ENCODE data around the gene NUCB1. TPM values are rescaled to one million over a fixed set of nuclear protein-coding genes. Genes with fewer than 3 reads are reported as not detected.

NUCB1 gene
- total and polyA plus RNA-seq, 4 donors, result 186 to 775 (median 238) TPM

- no peak overlapping the region for H3K4me3 ChIP-seq (ENCODE audit: low read depth in 1 of 3, low read length in 3 of 3)
- 93% methylated on average over 18 of the region's 18 CpGs for WGBS
- H3K27ac ChIP-seq (ENCODE audit: low read depth in 1 of 2, low read length in 2 of 2), result no peak overlapping the region
- no peaks in the 10 kb centered on the region for H3K4me1 ChIP-seq (ENCODE audit: control insufficient read depth in 4 of 4, insufficient read depth in 4 of 4, low read length in 3 of 4)
- H3K27me3 ChIP-seq (ENCODE audit: control insufficient read depth in 4 of 4, insufficient read depth in 4 of 4, low read length in 3 of 4), result no peaks in the 10 kb centered on the region
- TF ChIP-seq HNF4G (IDR thresholded peaks at IDR 0.05) (no peak), RXRA (IDR thresholded peaks at IDR 0.05) (no peak), RAD21 (IDR thresholded peaks at IDR 0.05) (no peak), FOXA1 (IDR thresholded peaks at IDR 0.05) (no peak), TAF1 (conservative IDR thresholded peaks at IDR 0.05) (no peak), ATF3 (IDR thresholded peaks at IDR 0.05) (no peak), FOXA2 (IDR thresholded peaks at IDR 0.05) (no peak), NR2F2 (IDR thresholded peaks at IDR 0.05) (no peak), EGR1 (IDR thresholded peaks at IDR 0.05; ENCODE audit: low read depth in 2 of 2) (no peak), HNF4A (conservative IDR thresholded peaks at IDR 0.05) (no peak), YY1 (IDR thresholded peaks at IDR 0.05) (no peak), JUND (IDR thresholded peaks at IDR 0.05) (no peak), GABPA (IDR thresholded peaks at IDR 0.05 in 1 of 2, conservative IDR thresholded peaks at IDR 0.05 in 1 of 2) (no peak), MAX (IDR thresholded peaks at IDR 0.05) (no peak), SP1 (IDR thresholded peaks at IDR 0.05) (no peak)
- TF ChIP-seq, protein P1, sequence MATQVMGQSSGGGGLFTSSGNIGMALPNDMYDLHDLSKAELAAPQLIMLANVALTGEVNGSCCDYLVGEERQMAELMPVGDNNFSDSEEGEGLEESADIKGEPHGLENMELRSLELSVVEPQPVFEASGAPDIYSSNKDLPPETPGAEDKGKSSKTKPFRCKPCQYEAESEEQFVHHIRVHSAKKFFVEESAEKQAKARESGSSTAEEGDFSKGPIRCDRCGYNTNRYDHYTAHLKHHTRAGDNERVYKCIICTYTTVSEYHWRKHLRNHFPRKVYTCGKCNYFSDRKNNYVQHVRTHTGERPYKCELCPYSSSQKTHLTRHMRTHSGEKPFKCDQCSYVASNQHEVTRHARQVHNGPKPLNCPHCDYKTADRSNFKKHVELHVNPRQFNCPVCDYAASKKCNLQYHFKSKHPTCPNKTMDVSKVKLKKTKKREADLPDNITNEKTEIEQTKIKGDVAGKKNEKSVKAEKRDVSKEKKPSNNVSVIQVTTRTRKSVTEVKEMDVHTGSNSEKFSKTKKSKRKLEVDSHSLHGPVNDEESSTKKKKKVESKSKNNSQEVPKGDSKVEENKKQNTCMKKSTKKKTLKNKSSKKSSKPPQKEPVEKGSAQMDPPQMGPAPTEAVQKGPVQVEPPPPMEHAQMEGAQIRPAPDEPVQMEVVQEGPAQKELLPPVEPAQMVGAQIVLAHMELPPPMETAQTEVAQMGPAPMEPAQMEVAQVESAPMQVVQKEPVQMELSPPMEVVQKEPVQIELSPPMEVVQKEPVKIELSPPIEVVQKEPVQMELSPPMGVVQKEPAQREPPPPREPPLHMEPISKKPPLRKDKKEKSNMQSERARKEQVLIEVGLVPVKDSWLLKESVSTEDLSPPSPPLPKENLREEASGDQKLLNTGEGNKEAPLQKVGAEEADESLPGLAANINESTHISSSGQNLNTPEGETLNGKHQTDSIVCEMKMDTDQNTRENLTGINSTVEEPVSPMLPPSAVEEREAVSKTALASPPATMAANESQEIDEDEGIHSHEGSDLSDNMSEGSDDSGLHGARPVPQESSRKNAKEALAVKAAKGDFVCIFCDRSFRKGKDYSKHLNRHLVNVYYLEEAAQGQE (IDR thresholded peaks at IDR 0.05), result no peak
- TF ChIP-seq, protein P2, sequence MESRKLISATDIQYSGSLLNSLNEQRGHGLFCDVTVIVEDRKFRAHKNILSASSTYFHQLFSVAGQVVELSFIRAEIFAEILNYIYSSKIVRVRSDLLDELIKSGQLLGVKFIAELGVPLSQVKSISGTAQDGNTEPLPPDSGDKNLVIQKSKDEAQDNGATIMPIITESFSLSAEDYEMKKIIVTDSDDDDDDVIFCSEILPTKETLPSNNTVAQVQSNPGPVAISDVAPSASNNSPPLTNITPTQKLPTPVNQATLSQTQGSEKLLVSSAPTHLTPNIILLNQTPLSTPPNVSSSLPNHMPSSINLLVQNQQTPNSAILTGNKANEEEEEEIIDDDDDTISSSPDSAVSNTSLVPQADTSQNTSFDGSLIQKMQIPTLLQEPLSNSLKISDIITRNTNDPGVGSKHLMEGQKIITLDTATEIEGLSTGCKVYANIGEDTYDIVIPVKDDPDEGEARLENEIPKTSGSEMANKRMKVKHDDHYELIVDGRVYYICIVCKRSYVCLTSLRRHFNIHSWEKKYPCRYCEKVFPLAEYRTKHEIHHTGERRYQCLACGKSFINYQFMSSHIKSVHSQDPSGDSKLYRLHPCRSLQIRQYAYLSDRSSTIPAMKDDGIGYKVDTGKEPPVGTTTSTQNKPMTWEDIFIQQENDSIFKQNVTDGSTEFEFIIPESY (IDR thresholded peaks at IDR 0.05), result no peak
- TF ChIP-seq, protein P3, sequence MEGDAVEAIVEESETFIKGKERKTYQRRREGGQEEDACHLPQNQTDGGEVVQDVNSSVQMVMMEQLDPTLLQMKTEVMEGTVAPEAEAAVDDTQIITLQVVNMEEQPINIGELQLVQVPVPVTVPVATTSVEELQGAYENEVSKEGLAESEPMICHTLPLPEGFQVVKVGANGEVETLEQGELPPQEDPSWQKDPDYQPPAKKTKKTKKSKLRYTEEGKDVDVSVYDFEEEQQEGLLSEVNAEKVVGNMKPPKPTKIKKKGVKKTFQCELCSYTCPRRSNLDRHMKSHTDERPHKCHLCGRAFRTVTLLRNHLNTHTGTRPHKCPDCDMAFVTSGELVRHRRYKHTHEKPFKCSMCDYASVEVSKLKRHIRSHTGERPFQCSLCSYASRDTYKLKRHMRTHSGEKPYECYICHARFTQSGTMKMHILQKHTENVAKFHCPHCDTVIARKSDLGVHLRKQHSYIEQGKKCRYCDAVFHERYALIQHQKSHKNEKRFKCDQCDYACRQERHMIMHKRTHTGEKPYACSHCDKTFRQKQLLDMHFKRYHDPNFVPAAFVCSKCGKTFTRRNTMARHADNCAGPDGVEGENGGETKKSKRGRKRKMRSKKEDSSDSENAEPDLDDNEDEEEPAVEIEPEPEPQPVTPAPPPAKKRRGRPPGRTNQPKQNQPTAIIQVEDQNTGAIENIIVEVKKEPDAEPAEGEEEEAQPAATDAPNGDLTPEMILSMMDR (IDR thresholded peaks at IDR 0.05; ENCODE audit: low read depth, low read length, missing input control), result no peak
- no peaks in the 10 kb centered on the region for H3K9me3 ChIP-seq (ENCODE audit: control insufficient read depth in 4 of 4, low read length in 3 of 4)
- no peak overlapping the region for H3K9ac ChIP-seq (ENCODE audit: low read depth in 1 of 2, low read length in 2 of 2)
- H3K36me3 ChIP-seq (ENCODE audit: control insufficient read depth in 4 of 4, insufficient read depth in 3 of 4, low read depth in 1 of 4, low read length in 3 of 4), result peaks cover 11 to 39% (median 32%) of the 10 kb centered on the region in 4 donors
- DNase-seq (ENCODE audit: low spot score), result no peak
Observed at GRCh38 chr19:48922548-48923490, 22.7 kb downstream of the NUCB1 start.
